ENCODE results near the gene MSL3. TPM values are rescaled to one million over a fixed set of nuclear protein-coding genes. Genes with fewer than 3 reads are reported as not detected.

Gene MSL3
- total RNA-seq (2013) = 78.5 TPM
- polyA plus RNA-seq = 100 to 1,000 TPM in 1 of 3 donors, 10 to 100 TPM in 2; 65.5 to 105 (median 86.0) TPM
- 30.8 and 63.8 TPM in 2 replicates for polyA minus RNA-seq
- 17.1 to 85.7 (median 68.6) reads per million in 11 experiments for total RNA-seq

- Histone ChIP-seq H3K27me3 (ENCODE audit: control insufficient read depth in 2 of 2, insufficient read depth in 2 of 2, low read length in 2 of 2) (no peaks in the 10 kb centered on the region), H2AFZ (ENCODE audit: insufficient read depth, low read depth, low read length, poor library complexity, severe bottlenecking) (peak within 1 kb of the TSS; percentile 78), H3K4me3 (replicated peaks in 1 of 3; ENCODE audit: low read depth in 2 of 3, low read length in 3 of 3) (peak within 1 kb of the TSS; percentile 83 to 96 (median 92)), H3K79me2 (ENCODE audit: insufficient read depth, low read length) (peaks cover 25% of the 10 kb centered on the region), H3K4me2 (replicated peaks; ENCODE audit: extremely low read depth, low read length, poor library complexity, severe bottlenecking) (peak within 1 kb of the TSS; percentile 83), H3K9ac (ENCODE audit: insufficient read depth, low read length, poor library complexity, severe bottlenecking) (peak within 1 kb of the TSS; percentile 75), H3K27ac (ENCODE audit: low read depth in 1 of 2, low read length in 2 of 2) (peak within 1 kb of the TSS; percentile 87 to 97), H3K36me3 (replicated peaks in 1 of 2; ENCODE audit: control insufficient read depth in 1 of 2, insufficient read depth in 2 of 2, low read length in 2 of 2) (peaks cover 9 to 13% of the 10 kb centered on the region in 2 donors), H3K9me3 (replicated peaks in 1 of 2; ENCODE audit: control insufficient read depth in 1 of 2, insufficient read depth in 1 of 2, low read length in 2 of 2) (peaks cover 0 to 4% of the 10 kb centered on the region in 2 donors), H4K20me1 (ENCODE audit: insufficient read depth, low read length) (no peaks in the 10 kb centered on the region), H3K4me1 (ENCODE audit: control insufficient read depth in 1 of 2, insufficient read depth in 2 of 2, low read length in 2 of 2) (peaks cover 27 to 34% of the 10 kb centered on the region in 2 donors)
- intact Hi-C loops (cut with micrococcal nuclease) = loop anchor here in 1 of 2 donors (10.0 kb wide), 1 partner anchor 1563 kb away; no protein-coding TSS in a partner anchor
- no peak for TF ChIP-seq CTCF (IDR thresholded peaks at IDR 0.05)
- Mint-ChIP-seq H3K9me3 (peaks cover 0 to 22% (median 10%) of the 10 kb centered on the region in 7 donors), H3K27me3 (ENCODE audit: low read depth in 3 of 3) (peaks cover 0 to 3% (median 2%) of the 10 kb centered on the region in 3 donors), H3K27ac (peak within 1 kb of the TSS; percentile 94 to 99 (median 98)), H3K4me3 (peak within 1 kb of the TSS; percentile 94 to 96), H3K36me3 (peaks cover 17 to 20% of the 10 kb centered on the region in 2 donors), H3K4me1 (peaks cover 29% of the 10 kb centered on the region)
- 0% methylated on average over 20 of the region's 93 CpGs for WGBS (ENCODE audit: insufficient coverage)
- DNase-seq = peak; percentile 45 to 50 (median 45)
Observed at GRCh38 chrX:11757719-11758399, at the start of gene MSL3. Gene MSL3 (plus strand): TSS chrX:11758237. CDS start chrX:11758264, 27 bp downstream.

- Histone ChIP-seq H3K27me3 (ENCODE audit: control insufficient read depth in 2 of 2, insufficient read depth in 2 of 2, low read length in 2 of 2) (no peaks in the 10 kb centered on the region), H4K20me1 (ENCODE audit: insufficient read depth, low read length) (no peaks in the 10 kb centered on the region), H3K9me3 (replicated peaks in 1 of 2; ENCODE audit: control insufficient read depth in 1 of 2, insufficient read depth in 1 of 2, low read length in 2 of 2) (no peaks in the 10 kb centered on the region), H3K9ac (ENCODE audit: insufficient read depth, low read length, poor library complexity, severe bottlenecking) (no peak overlapping the region), H3K36me3 (replicated peaks in 1 of 2; ENCODE audit: control insufficient read depth in 1 of 2, insufficient read depth in 2 of 2, low read length in 2 of 2) (no peaks in the 10 kb centered on the region), H3K27ac (ENCODE audit: low read depth in 1 of 2, low read length in 2 of 2) (no peak overlapping the region), H2AFZ (ENCODE audit: insufficient read depth, low read depth, low read length, poor library complexity, severe bottlenecking) (no peak overlapping the region), H3K4me2 (replicated peaks; ENCODE audit: extremely low read depth, low read length, poor library complexity, severe bottlenecking) (no peak overlapping the region), H3K4me1 (ENCODE audit: control insufficient read depth in 1 of 2, insufficient read depth in 2 of 2, low read length in 2 of 2) (no peaks in the 10 kb centered on the region), H3K4me3 (replicated peaks in 1 of 3; ENCODE audit: low read depth in 2 of 3, low read length in 3 of 3) (no peak overlapping the region), H3K79me2 (ENCODE audit: insufficient read depth, low read length) (no peaks in the 10 kb centered on the region)
- Mint-ChIP-seq H3K36me3 (no peaks in the 10 kb centered on the region), H3K9me3 (no peaks in the 10 kb centered on the region), H3K4me1 (no peaks in the 10 kb centered on the region), H3K4me3 (no peak overlapping the region), H3K27ac (peak overlapping the region in 1 of 7 donors; percentile 86), H3K27me3 (ENCODE audit: low read depth in 3 of 3) (peaks cover 2 to 9% (median 5%) of the 10 kb centered on the region in 3 donors)
- intact Hi-C loops (cut with micrococcal nuclease) = no loop called here
- no peak for DNase-seq
- no peak for TF ChIP-seq CTCF (IDR thresholded peaks at IDR 0.05)
- WGBS (ENCODE audit: insufficient coverage) = 87% methylated on average over 3 of the region's 5 CpGs
Observed at GRCh38 chrX:11722304-11722703, 35.7 kb upstream of the MSL3 start.
